Ascending aorta (tissue), 2 donors: ENCODE measurements around the gene PRLR. TPM values are rescaled to one million over a fixed set of nuclear protein-coding genes. Genes with fewer than 3 reads are reported as not detected.
"Not testable (repeated sequence)": the region's sequence is repeated elsewhere in the genome, so short reads cannot be mapped to it uniquely, and the experiment has no call there.

ENCODE experiments used
- DNase-seq, 2 donors: peaks; one replicate each; pipeline ENCODE4 v3.0.0-alpha.2; 2019; ENCODE audit warnings: low spot score in 2 of 2
- H3K27ac ChIP-seq, 2 donors: fragments of 200-600 bp; sonication (generic); one replicate each; pipeline ENCODE4 v1.5.1; 2016 to 2017; ENCODE audit warnings: mild to moderate bottlenecking in 1 of 2
- H3K27me3 ChIP-seq: fragments of 200-600 bp; sonication (generic); one replicate; pipeline ENCODE4 v1.5.1; 2017
- H3K36me3 ChIP-seq, 2 donors: fragments of 200-600 bp; sonication (generic); one replicate each; pipeline ENCODE4 v1.5.1; 2016
- H3K4me1 ChIP-seq, 2 donors: fragments of 200-600 bp; sonication (generic); one replicate each; pipeline ENCODE4 v1.5.1; 2016 to 2017; ENCODE audit warnings: mild to moderate bottlenecking in 1 of 2
- H3K4me3 ChIP-seq, 2 donors: fragments of 200-600 bp; sonication (generic); one replicate each; pipeline ENCODE4 v1.5.1; 2016 to 2017; ENCODE audit warnings: mild to moderate bottlenecking in 1 of 2
- H3K9me3 ChIP-seq, 2 donors: fragments of 200-600 bp; sonication (generic); one replicate each; pipeline ENCODE4 v1.5.1; 2016
- intact Hi-C: fragments of 100-400 bp; cut with DNase I; formaldehyde crosslinking; loops from one replicate; pipeline ENCODE4 v1.15.1; 2023
- total RNA-seq: library from RNA; depleted of rRNA; stranded (reverse); fragments of >200 nt; gene quantifications from one replicate; pipeline ENCODE4 v1.1.0, GENCODE V29; 2016
- TF ChIP-seq, protein P1 (sequence below), 3 experiments: fragments of 200-600 bp in 2 of 3; fragments of 450-650 bp in 1 of 3; sonication (generic) in 2 of 3; IDR thresholded peaks; one replicate each; pipeline ENCODE4 v1.5.1; 2016 to 2019; ENCODE audit warnings: antibody characterized with exemption in 3 of 3, mild to moderate bottlenecking in 1 of 3, moderate library complexity in 1 of 3

The PRLR gene
- total RNA-seq, 1 donor from 2014 or later = 0.43 TPM

- TF ChIP-seq, protein P1, sequence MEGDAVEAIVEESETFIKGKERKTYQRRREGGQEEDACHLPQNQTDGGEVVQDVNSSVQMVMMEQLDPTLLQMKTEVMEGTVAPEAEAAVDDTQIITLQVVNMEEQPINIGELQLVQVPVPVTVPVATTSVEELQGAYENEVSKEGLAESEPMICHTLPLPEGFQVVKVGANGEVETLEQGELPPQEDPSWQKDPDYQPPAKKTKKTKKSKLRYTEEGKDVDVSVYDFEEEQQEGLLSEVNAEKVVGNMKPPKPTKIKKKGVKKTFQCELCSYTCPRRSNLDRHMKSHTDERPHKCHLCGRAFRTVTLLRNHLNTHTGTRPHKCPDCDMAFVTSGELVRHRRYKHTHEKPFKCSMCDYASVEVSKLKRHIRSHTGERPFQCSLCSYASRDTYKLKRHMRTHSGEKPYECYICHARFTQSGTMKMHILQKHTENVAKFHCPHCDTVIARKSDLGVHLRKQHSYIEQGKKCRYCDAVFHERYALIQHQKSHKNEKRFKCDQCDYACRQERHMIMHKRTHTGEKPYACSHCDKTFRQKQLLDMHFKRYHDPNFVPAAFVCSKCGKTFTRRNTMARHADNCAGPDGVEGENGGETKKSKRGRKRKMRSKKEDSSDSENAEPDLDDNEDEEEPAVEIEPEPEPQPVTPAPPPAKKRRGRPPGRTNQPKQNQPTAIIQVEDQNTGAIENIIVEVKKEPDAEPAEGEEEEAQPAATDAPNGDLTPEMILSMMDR (IDR thresholded peaks at IDR 0.05) = no peak
- Histone ChIP-seq H3K27ac (peak overlapping the region in 1 of 2 donors; percentile 31), H3K4me1 (peaks cover 5 to 8% of the 10 kb centered on the region in 2 donors), H3K4me3 (no peak overlapping the region), H3K36me3 (no peaks in the 10 kb centered on the region), H3K27me3 (no peaks in the 10 kb centered on the region), H3K9me3 (no peaks in the 10 kb centered on the region)
- no peak for DNase-seq
- intact Hi-C loops = no loop called here
Observed at GRCh38 chr5:35246900-35247647, 16.8 kb upstream of the PRLR start.

GRCh38 chr5:35246411-35246810 is 16.1 kb upstream of the PRLR start:
- H3K27ac ChIP-seq = no peak overlapping the region
- H3K9me3 ChIP-seq = no peaks in the 10 kb centered on the region
- TF ChIP-seq, protein P1 (IDR thresholded peaks at IDR 0.05) = no peak
- intact Hi-C loops = no loop called here
- DNase-seq = no peak
- H3K4me1 ChIP-seq = peaks cover 5 to 8% of the 10 kb centered on the region in 2 donors
- H3K36me3 ChIP-seq = no peaks in the 10 kb centered on the region
- no peak overlapping the region for H3K4me3 ChIP-seq
- no peaks in the 10 kb centered on the region for H3K27me3 ChIP-seq

DNA sequence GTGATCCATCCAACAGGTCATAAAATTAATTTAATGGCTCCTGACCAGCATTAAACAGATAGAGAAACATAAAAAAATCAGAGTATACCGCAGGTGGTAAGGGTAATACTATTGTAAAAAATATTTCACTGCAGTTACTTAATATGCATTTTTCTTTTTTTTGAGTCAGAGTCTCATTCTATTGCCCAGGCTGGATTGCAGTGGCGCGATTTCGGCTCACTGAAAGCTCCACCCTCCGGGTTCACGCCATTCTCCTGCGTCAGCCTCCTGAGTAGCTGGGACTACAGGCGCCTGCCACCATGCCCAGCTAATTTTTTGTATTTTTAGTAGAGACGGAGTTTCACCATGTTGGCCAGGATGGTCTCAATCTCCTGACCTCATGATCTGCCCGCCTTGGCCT is 15.1 kb upstream of the PRLR start:
- H3K36me3 ChIP-seq, H3K27ac ChIP-seq, H3K4me3 ChIP-seq, H3K9me3 ChIP-seq, H3K27me3 ChIP-seq, H3K4me1 ChIP-seq, intact Hi-C loops, DNase-seq: not testable (repeated sequence)

DNA sequence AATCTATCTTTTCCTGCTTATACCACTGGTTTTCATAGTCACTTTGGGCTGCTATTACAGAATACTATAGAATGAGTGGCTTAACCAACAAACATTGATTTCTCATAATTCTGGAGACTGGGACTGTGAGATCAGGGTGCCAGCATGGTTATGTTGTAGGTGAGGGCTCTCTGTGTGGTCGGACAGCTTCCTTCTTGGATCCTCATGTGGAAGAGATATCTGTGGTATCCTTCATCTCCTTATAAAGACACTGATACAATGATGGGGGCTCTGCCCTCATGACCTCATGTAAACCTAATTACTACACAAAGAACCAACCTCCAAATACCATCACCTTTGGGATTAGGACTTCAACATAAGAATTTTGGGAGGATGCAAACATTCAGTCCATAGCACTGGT is 13.9 kb upstream of the PRLR start:
- intact Hi-C loops = no loop called here
- no peak overlapping the region for H3K27ac ChIP-seq
- H3K9me3 ChIP-seq = no peaks in the 10 kb centered on the region
- no peaks in the 10 kb centered on the region for H3K36me3 ChIP-seq
- no peaks in the 10 kb centered on the region for H3K27me3 ChIP-seq
- H3K4me3 ChIP-seq = no peak overlapping the region
- TF ChIP-seq, protein P1 (IDR thresholded peaks at IDR 0.05) = no peak
- DNase-seq = no peak
- H3K4me1 ChIP-seq = peaks cover 5 to 8% of the 10 kb centered on the region in 2 donors

DNA sequence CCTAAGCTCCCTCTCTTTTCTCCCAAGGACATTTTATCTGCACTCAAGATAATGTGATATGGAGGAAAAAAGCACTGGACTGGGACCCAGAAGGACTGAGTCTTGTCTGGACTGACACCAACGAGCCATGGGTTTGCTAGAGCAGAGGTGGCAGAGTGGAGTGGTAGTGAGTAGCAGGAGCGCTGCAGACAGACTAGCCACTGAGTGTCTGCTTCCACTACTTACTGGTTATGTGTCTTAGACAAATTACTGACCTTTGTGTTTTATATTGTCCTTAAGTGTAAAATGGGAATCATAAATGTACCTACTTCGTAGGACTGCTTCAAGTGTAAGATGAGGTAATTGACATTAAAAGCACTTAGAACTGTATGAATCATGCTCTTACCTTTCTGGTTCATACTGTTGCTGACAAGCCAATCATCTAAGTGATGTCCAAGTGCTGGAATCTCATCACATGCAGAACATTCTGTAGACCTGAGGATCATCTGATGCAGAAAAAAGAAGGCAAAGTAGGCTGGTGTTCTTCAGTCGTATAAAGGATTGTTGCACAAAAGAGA is 12.5 kb upstream of the PRLR start:
- H3K27ac ChIP-seq = no peak overlapping the region
- no peaks in the 10 kb centered on the region for H3K36me3 ChIP-seq
- H3K9me3 ChIP-seq = no peaks in the 10 kb centered on the region
- no peaks in the 10 kb centered on the region for H3K27me3 ChIP-seq
- no peak for DNase-seq
- intact Hi-C loops = no loop called here
- TF ChIP-seq, protein P1 (IDR thresholded peaks at IDR 0.05) = no peak
- peaks cover 5 to 8% of the 10 kb centered on the region in 2 donors for H3K4me1 ChIP-seq
- H3K4me3 ChIP-seq = no peak overlapping the region

- H3K4me1 ChIP-seq = no peaks in the 10 kb centered on the region
- intact Hi-C loops = no loop called here
- TF ChIP-seq, protein P1 (IDR thresholded peaks at IDR 0.05) = no peak
- H3K27me3 ChIP-seq = no peaks in the 10 kb centered on the region
- H3K9me3 ChIP-seq = no peaks in the 10 kb centered on the region
- no peaks in the 10 kb centered on the region for H3K36me3 ChIP-seq
- no peak overlapping the region for H3K27ac ChIP-seq
- H3K4me3 ChIP-seq = no peak overlapping the region
- no peak for DNase-seq
Observed at GRCh38 chr5:35240892-35241291, 10.6 kb upstream of the PRLR start.
